ENCODE measurements around the gene SAXO2.
"Not testable (repeated sequence)": the region's sequence is repeated elsewhere in the genome, so short reads cannot be mapped to it uniquely, and the experiment has no call there.

SAXO2 gene

DNA sequence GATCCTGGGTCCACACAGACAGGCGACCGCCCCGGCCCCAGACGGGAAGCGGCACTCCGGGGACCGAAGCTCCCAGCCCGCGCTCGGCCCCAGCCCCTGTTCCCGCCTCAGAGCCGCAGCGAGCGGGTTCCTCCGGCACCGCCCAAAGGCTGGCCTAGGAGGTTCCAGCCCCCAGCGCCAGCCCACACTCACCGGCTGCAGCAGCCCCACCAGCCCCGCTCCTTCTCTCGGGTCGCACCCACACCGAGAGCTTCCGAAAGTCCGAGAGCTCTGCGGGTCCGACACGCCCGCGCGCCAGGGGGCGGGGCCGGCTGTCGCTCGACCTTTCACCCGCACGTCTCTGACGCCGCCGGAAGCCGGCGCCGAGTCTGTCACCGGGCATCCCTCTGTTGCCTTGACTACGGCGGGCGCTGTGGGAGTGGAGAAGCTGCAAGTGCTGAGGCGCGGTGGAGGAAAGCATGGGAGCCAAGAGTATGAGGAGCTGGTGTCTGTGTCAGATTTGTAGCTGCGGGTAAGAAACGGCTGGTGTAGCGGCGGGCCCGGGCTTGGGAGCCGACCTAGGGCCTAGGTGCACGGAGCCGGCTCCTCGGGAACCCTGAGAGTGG is at the start of gene SAXO2, which contains the start of gene EFL1:
Gene SAXO2 (plus strand): TSS at position 397 of the 605 bp plus-strand sequence. CDS start 62 bp downstream, at position 459.
Gene EFL1 (minus strand): TSS at position 313 of the 605 bp plus-strand sequence. CDS start 956 bp downstream, outside the sequence.
- peak; percentile 92 for DNase-seq

GRCh38 chr15:82216092-82216491 is 46.5 kb upstream of the SAXO2 start:
- DNase-seq, result not testable (repeated sequence)

GRCh38 chr15:82221535-82221934 is 41.1 kb upstream of the SAXO2 start:
- DNase-seq, result peak; percentile 18

DNA sequence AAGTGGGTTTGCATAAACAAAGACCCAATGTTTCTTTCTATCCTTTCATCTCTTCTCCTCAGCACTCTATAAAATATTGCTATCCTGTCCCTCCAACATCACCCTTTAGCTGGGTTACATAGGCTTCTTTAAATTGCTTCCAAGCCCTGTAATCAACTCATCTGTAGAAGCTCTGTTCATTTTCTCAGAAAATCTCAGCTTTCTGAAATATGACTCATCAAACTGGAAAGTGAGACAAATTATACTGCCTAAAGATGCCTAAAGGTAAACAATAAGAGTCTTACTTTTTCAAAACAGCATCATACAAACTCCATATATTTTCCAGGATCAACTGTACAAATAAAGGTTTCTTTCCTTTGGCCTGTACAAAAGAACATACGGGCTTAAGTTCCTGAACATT is 33.9 kb upstream of the SAXO2 start:
- no peak for DNase-seq

GRCh38 chr15:82231233-82231632 is 31.4 kb upstream of the SAXO2 start:
- DNase-seq, result no peak

DNA sequence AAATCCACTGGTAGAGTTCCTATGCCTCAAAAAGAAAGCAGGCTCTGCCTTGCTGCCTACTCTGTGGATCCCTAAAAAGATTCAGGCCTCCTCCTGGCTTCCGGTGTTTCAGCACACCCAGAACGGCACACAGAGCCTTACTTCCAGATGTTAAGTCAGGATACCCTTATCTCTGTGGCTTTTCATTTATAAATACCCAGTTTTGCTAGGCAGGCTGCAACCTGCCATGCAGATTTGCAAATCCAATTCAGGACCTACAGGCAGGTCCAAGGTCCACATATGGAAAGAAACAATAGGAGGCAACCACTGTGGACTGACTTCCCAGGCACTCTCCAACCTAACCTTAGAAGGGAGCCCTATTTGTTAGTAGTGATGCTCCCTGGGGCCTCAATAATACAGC is 30.8 kb upstream of the SAXO2 start:
- no peak for DNase-seq

DNA sequence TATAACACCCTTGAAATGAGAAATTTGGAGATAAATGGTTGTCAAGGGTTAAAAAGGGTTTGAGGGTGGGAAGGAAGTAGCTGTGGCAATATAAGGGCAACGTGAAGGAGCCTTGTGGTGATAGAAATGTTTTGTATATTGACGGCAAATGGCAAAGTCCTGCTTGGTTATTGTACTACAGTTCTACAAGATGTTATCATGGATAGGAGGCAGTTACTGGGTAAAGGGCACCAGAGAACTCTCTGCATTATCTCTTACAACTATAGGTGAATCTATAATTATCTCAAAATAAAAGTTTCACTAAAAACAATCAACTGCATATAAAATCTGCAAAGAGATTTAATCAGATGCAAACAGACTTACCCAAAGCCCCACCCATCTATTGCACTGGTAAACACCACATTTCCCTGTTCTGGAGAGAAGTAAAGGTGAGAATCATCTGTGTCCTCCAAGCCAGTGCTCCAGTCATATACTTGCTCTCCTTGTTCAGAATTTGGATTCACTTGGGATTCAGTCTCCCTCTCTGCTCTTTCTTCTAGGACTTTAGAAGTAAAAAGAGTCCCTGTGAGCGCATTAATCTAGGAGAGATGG is 24.6 kb upstream of the SAXO2 start:
- DNase-seq, result not testable (repeated sequence)

GRCh38 chr15:82239685-82240391 is 22.8 kb upstream of the SAXO2 start:
- DNase-seq, result no peak

DNA sequence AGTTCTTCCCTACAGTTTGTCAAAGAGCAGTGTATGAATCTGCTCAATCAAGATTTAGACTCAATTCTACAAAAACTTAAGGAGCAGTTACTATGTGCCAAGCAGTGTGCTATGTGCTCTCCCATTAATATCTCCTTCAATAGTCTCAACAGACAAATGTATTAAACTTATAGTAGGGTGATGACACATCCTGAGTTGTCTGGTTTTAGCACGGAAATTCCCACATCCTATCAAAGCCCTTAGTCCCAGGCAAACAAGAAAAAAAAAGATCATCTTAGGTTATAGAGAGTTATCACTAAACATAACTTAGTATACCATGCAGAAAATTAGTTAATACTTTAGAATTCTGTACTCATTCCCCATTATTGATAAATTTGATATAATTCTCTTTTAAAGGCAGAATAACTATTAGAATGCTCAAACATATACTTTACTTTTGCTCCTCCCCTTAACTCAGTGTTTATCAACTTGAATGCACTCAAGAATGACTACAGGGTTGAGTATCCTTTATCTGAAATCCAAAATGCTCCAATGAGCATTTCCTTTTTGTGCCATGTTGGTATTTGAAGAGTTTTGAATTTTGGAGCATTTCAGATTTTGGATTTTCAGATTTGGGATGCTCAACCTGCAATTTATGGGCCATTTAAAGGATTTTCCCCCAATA is 20.6 kb upstream of the SAXO2 start:
- DNase-seq, result not testable (repeated sequence)

GRCh38 chr15:82243644-82244043 is 19.0 kb upstream of the SAXO2 start:
- not testable (repeated sequence) for DNase-seq

DNA sequence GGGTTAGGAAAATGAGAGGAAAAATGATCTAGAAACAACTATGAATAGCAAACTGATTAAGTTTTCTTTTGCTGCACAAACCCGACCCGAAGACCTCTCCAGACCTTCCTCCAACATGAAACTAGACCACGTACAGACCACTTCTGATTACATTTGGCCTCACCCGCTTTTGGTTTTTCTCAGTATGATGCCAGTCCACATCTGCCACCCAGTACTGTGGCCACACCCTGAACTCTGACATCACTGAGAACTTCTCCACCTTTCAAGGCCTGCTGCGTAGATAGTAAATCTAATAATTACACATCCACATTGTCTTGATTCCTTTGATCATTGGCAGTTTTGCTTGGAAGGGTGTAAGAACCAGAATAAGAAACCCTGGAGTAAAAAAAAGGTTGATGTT is 16.7 kb upstream of the SAXO2 start:
- DNase-seq, result not testable (repeated sequence)

DNA sequence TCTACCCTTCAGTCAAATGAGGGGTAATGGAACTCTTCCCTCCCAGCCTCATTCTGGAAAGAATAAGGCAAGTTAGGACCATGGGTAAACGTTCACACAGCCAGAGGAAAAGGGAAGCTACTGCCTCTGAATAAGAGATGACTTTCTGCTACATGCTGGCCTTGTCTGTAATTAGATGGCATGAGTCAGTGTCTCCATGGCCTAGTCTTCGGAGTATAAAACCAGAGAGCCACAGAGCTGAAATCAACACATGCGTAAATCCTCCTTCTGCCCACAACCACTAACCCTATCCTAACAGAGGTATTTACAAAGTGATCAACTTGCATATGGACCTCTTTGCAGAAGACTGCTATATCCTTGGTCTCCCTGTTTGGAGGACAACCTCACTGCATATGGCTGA is 14.4 kb upstream of the SAXO2 start:
- DNase-seq, result not testable (repeated sequence)

GRCh38 chr15:82261566-82262421 is 824 bp upstream of the SAXO2 start:
- DNase-seq, result peak; percentile 14

- no peak for DNase-seq
Measured at GRCh38 chr15:82263350-82263749, 732 bp downstream of the SAXO2 start.

DNA sequence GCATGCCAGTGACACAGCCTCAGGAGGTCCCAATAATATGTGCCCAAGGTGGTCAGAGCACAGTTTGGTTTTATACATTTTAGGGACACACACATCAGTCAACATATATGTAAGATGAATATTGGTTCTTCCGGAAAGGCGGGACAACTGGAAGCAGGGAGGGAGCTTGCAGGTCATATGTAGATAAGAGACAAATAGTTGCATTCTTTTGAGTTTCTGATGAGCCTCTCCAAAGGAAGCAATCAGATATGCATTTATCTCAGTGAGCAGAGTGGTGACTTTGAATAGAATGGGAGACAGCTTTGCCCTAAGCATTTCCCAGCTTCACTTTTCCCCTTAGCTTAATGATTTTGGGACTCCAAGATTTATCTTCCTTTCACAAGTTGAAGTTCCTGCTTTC is 4.5 kb downstream of the SAXO2 start:
- not testable (repeated sequence) for DNase-seq

- not testable (repeated sequence) for DNase-seq
Measured at GRCh38 chr15:82268454-82268853, 5.8 kb downstream of the SAXO2 start.

DNA sequence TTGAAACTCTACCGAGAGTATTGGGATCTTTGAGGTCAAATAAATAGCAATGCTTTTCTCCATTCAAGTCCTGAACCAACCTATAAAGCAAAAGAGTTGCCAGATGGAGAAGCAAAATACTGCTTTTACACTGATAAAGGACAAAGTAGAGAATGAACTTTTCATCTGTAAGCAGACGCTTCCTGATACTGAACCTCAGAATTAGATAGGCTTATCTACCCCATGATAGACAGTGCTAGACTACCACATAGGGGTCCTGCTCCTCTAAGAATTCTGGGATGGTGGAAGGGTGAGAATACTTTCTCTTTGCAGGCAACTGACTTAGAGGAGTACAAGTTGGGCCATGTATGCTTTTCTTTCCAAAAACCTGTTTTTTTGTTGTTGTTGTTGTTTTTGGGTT is 9.5 kb downstream of the SAXO2 start:
- DNase-seq, result no peak

DNA sequence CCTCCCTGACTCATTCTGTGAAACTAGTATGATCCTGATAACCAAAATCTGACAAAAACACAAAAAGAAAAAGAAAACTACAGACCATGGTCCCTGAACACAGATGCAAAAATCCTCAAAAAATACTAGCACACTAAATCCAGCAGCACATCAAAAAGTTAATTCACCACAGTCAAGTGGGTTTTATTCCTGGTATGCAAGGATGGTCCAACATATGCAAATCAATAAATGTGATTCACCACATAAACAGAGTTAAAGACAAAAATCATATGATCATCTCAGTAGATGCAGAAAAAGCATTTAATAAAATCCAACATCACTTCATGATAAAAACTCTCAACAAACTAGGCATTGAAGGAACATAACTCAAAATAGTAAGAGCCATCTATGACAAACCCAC is 12.8 kb downstream of the SAXO2 start:
- DNase-seq, result no peak

DNA sequence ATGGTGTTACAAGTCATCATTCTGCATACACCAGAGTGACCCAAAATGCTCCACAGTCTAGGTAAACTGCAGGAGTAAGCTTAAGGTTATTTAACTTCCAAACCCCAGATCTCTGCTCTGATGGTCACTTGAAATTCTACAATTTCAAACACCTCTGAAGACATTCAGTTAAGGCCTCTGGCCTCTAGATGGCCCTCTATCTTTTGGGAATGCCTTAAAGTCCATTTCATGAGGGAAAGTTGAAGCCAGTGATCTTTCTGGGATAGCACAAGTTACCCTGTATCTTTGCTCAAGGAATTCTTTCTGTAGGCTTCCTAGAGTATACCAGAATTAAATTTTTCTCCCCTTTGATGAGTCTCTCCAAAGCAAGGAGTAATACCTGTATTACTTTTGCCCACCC is 18.7 kb downstream of the SAXO2 start:
- DNase-seq, result not testable (repeated sequence)

- not testable (repeated sequence) for DNase-seq
Measured at GRCh38 chr15:82282386-82282785, 19.8 kb downstream of the SAXO2 start.

DNA sequence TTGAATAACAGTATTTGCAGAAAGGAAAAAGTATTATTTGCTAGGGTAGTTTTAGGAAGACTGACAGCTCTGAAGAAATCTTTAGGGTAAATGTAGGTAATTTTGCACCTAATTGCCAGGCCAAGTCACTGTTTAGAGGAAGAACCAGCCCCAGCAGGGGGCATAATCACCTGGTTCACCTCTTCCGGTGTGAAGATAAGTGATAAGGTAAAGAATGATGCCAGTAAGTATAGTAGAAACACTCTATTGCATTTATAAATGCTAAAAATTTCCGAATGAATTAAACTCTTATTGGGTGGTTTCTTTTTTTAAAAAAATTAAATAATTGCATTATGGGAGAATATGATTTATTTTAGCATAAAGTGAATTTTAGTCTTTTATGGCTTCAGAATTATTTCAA is 21.8 kb downstream of the SAXO2 start:
- not testable (repeated sequence) for DNase-seq

DNA sequence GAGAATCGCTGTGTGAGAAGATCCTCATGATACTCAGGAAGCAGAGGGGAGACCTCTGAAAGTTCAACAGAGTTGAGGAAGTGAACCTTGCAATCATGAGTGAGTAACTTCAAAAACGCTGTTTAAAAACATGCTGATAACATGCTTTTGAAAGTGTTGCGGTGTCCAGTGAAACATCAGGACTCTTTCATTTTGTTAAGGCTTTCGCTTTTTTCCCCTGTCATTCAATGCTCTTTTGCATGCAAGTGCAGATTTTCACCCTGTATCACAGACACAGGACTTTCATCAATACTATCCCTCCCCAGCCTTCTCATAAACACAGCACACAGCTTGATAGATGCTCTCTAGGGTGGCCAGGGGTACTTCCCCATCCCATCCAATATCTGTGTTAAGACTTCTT is 23.9 kb downstream of the SAXO2 start:
- not testable (repeated sequence) for DNase-seq

All from stimulated activated CD4-positive, alpha-beta T cell treated with anti-CD3 and anti-CD28 coated beads, Interleukin-4, amount 100 ng/mL, for 1 hour (primary cell).